Activated CD8-positive, alpha-beta memory T cell treated with anti-CD3 and anti-CD28 coated beads, Interleukin-2, amount 50 U/mL, for 48 hours (primary cell): Measurements from ENCODE around the gene TPRN.

Experiments
- DNase-seq: peaks from one replicate; pipeline ENCODE4 v3.0.0-alpha.2; 2020

The TPRN gene

DNA sequence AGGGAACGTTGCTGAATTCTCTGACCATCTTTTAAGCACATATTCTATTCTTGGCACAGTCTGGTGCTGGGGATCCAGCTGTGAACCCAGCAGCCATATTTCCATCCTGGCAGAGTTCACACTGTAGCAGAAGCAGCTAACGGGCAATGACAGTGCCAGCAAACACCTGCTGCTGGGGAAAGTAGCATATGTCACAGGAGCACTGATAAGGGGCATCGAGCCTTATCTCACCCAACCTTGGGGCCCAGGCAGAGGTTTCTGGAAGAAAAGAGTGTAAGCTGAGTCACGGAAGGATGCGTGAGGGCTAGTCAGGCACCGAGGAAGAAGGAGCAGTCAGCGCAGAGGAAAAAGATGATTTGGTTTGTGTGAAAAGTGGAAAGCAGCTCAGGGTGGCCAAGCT lies 6.1 kb upstream of the TPRN start:
- no peak for DNase-seq

DNA sequence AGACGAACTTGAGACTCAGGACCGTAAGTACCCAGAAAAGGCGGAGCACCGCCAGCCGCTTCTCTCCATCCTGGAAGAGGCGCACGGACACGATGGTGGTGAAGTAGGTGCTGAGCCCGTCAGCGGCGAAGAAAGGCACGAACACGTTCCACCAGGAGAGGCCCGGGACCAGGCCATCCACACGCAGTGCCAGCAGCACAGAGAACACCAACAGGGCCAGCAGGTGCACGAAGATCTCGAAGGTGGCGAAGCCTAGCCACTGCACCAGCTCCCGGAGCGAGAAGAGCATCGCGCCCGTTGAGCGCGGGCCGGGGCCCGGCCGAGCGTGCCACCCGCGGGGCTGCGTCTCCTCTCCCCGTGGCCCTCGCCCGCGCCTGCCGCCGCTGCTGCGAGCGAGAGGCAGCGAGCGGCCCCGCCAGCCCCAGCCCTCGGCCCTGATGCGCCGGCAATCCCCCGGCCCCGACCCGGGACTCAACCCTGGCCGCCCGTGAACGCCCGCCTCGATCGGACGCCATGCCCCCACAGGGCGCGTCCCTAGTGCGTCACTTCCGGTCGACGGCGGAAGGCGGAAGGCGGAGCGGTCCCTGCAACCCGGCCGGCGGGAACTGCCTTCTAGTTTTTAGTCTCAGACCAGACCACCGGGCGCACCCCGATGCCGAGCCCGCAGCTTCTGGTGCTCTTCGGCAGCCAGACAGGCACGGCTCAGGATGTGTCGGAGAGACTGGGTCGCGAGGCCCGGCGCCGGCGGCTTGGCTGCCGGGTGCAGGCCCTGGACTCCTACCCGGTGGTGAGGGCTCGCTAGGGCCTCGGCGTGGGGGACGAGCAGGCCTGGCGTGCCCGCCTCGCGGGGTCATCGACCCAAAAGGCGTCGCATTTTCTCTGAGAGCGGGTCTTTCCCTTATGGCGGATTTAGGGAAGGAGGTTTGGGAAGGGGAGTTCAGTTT lies 4.9 kb upstream of the TPRN start, which contains the start of the genes NDOR1 and TMEM203:
Gene NDOR1, plus strand, starts transcription at position 575 of the 944 bp plus-strand sequence. Its CDS starts 78 bp downstream, at position 653.
Gene TMEM203, minus strand, starts transcription at position 523 of the 944 bp plus-strand sequence. Its CDS starts 234 bp downstream, at position 289.
- peak; percentile 99 for DNase-seq

DNA sequence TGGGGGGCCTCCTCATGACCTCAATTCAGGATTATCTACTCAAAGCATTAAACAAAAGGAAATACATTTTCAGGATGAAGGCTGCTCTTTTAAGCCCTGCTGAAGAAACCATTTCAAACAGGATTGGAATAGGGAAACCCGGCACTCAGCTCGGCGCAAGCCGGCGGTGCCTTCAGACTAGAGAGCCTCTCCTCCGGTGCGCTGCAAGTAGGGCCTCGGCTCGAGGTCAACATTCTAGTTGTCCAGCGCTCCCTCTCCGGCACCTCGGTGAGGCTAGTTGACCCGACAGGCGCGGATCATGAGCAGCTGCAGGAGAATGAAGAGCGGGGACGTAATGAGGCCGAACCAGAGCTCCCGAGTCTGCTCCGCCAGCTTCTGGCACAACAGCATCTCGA lies 4.2 kb upstream of the TPRN start:
- no peak for DNase-seq

DNA sequence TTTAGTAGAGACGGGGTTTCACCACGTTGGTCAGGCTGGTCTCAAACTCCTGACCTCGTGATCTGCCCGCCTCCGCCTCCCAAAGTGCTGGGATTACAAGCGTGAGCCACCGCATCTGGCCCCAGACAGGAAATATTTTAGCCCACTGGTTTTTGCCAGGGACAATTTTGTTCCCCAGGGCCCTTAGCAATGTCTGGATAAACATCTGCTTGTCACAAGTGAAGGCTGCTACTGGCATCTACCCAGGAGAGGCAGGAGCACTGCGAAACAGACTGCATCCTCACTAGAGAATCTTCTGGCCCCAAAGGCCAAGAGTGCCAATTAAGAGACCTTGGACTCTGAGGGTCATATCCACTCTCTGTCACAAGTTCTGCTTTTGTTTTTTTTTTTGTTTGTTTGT lies 2.4 kb upstream of the TPRN start:
- DNase-seq, result no peak

DNA sequence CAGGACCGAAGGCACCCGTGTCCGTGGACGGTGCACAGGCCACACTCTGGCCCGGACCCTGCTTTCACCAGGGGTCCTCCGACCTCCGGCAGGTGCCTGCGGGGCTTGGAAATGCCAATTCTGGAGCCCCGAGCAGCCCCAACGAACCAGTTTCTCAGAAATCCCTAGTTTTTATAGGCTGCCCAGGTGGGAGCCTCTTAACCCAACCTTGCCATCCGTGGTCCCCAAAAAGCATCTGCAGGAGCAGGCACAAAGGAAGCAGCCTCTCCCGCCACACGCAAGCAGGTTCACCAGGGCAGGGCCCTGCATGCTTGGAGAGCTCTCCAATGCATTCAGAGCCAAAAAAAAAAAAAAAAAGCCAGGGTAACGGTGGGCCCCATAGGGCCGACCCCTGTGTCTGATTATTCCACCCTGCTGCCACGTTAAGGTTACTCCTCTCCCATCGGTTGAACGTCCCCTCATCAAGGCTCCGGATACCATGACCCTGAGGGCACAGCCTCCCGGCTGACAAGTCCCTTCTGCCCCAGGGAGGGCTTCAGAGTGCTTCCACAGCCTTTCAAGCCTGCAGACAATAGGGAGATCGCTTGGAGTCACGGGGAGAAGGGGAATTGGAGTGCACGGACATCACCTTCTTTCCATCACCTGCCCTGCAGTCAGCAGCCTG lies 796 bp upstream of the TPRN start:
- DNase-seq, result no peak

DNA sequence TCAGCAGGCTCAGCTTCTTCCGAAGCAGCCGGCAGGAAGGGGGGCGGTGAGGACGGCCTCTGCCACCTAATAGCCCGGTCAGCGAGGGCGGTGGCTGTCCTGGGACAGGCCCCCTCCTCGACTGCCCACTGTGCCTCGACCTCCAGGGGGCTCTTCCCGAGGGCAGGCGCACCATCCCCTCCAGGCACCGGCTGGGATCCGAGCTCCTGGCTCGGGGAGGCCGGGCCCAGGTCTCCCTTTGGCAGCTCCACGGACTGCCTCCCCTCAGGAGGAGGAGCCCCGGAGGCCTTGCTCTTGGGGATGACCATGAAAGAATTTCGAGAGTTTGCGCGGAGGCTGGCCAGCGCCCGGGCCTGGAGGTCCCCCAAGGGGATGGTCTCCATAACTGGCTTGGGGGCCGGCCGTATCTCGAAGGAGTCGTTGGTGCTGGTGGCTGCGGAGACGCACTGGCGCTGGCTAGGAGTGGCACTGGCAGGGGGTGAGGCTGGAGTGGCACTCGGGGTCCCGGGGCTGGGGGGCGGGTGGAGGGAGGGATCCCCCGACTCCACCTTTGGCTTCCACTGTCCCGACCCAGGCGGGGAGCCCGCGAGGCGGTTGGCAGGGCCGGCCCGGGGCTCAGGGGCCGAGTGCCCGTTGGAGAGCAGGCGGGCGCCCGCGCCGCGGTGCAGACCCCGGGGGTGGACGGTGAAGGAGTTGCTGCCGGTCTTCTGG lies 975 bp downstream of the TPRN start:
- DNase-seq, result no peak

DNA sequence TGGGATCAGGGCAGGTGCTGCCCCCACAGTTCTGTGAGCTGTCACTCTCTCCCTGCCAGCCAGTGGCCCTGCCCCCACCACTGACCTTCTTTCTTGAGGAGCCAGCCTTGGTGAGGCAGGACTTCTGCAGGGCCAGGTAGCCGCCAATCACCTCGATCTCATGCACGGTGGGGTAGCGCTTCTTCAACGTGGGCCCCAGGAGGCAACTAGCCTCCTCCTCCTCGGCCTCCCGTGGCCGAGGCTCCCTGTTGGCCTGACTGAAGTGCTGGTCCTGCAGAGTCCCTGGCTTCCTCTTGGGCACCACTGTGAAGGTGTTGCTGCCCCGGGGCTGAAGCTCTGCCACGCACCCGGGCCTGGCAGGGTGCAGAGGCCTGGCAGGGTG lies 1.6 kb downstream of the TPRN start:
- no peak for DNase-seq

DNA sequence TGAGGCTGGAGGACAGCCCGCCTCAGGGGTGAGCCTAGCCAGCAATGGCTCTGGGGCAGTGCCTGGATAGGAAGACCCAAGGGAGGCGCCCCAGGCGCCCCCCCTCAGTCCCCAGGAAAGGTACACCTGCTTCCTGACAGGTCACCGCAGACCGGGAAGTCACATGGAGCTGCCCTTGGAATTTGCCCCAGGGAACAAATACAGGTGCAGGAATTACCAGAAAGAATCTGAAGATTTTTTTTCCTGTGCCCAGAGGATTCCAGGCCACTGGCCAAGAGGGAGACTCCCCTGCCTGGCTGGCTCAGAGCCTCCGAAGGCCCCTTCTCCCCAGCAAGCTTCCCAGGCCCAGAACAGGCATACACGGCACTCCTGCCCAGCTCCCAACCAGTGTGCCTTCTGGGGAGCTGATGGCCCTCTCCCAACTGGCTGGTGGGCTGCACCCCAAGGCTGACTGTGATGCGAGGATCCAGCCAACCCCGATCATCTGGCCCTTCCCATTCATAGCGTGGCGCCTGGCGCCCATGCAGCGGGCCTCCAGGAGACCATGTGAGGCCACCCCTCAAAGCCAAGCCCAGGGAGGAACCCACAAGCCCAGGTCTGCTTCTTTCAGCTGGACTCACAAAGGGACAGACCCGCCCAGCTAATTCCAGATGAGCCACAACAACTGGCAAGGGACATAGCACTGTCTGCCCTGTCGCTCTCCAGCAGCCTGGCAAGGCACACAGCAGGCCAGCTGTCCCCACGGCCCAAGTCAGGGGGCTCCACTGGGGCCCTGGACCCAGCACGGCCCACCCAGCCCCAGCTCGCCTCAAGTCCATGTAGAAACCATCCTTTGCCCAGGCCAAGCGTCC lies 2.3 kb downstream of the TPRN start:
- DNase-seq, result no peak

DNA sequence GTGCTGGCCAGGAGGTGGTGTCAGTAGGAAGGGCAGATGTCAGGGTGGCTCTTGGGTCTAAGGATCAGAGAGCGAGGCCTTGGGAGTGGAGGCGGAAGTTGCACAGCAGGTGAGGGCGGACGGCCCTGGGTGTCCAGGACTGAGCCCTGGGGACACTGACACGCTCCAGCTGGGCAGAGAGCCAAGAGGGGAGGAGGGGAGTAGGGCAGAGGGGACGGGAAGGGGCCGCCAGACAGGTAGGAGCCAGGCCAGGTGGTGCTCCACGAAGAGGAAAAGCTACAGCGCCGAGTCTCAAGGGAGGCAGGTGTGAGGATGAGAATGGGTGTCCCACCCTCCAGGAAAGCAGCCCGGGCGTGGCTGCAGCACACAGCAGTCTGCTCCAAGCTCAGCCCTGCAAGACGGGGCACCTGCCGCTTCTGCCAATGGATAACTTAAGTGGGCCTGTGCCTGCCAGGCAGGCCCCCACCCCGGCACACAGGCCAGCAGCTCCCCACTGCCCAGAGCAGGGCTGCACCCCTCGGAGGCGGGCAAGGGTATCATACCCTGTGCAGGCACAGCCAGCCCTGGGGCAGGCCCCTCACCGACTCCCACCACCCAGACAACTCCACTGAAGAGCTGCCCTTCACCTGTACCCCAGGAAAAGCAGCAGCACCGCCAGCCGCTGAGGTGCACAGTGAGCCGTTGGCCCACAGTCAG lies 4.9 kb downstream of the TPRN start:
- DNase-seq, result no peak

DNA sequence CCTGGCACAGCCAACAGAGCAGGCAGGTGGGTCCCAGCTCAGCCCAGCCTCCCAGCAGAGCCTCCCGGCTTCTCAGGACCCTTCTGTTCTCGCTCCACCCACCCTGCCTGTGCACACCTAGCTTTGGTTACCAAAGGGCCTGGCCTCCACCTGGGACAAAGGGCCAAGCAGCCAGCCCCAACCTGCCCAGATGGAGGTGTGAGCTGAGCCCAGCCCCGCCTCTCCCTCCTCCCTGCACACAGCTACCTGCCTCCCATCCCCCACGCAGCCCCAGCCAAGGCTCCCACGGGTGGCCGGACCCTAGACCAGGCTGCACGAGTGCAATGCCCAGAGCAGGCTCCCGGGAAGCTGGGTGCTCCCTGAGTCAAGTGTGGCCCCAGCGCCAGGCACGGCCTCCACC lies 5.6 kb downstream of the TPRN start:
- DNase-seq, result no peak

DNA sequence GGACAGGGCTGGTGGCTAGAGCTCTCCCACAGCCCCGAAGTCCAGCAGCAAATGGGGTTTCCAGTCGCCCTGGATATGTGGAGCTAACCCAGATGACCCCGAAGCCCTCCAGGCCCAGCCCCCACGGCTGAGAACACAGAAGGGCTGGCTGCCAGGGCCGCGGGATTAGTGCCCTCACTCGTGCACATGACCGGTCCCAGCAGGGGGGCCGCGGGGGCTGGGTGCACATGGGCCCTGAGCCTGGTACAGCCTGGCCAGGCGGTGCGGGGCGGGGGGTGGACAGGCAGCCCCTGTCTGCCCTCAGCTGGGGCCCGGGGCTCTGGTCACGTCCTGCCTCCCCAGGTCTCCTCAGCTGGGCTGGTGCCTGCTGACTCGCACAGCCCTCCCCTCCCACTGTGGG lies 6.2 kb downstream of the TPRN start:
- DNase-seq, result no peak

DNA sequence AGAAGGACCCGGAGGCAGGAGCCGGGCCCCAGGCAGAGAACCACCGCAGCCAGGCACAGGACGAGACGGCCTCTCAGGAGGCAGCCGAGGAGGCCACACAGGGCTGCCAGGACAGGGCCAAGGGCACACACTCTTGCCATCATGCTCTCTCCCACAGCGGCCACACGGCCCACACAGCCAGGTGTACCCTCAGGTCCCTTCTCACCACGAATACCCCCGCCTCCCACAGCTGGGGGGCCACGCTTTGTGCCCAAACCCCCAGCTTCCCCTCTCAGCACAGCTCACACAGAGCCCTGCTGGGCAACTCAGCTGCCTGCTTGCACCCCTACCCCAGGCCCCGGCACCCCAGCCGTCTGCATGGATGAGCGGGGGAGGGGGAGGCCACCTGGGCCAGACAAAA lies 6.8 kb downstream of the TPRN start:
- DNase-seq, result no peak

DNA sequence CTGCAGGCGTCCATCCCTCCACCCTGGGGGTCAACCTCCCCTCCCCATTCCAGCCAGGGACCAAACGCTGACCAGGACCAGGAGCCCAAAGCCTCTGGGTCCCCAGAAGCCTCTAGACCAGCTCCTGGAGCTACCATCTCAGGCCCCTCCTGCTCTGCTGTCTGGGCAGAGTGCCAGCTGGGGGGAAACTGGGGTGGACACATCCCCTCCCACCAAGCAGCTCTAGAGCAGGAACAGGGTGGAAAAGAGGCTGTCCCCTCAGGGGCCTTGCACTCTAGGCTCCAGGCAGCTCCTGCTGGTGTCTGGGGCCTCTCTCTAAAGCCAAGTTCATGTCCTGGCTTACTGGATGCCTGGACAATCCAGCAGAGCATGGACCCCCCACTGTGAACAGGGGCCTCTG lies 7.7 kb downstream of the TPRN start:
- no peak for DNase-seq

DNA sequence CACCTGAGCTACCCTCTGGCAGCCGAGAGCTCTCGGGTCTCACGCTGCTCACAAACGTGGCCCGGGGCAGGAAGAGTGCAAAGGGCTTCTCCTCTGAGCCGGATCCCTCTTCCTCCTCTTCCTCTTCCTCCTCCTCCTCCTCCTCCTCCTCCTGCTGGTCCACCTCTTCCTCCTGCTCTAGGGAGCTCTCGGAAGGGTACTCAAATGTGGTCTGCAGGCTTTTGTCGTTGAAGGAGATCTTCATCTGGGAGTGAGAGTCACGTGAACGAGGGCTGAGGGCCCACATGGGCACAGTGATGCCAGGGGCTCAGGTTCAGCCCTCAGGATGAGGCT lies 8.1 kb downstream of the TPRN start:
- no peak for DNase-seq

DNA sequence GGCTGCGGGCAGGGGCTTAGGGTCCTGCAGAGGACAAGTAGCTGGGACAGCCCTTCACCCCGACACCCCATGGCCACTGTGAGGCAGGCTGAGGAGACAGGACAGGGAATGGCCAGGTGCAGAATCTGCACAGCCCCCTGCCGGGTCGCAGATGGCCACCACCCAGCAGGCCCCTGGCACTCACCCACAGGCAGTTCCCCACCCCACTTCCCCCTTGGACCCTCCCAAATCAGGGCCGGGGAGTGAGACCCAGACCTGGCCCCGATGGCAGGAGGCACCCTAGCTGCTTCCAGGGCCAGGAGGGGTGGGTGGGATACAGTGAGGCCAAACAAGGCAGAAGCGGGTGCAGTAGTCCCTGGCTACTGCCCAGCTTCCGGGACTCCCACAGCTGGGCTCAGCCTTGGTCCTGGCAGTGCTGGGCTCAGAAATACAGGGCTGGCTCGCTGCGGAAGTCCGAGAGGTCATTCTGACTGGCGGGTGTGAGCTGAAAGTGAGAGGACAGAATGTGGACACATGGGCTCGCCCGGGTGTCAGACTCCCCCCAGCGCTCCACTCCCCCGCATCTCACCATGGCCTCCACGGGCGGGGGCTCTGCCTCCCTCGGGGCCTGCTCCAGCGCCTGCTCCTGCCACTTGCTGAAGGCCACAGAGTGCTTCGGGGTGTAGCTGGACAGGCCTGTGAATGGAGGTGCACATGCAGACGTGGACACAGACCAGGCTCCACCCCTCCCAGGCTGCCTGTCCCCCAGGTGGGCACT lies 8.7 kb downstream of the TPRN start:
- DNase-seq, result no peak

DNA sequence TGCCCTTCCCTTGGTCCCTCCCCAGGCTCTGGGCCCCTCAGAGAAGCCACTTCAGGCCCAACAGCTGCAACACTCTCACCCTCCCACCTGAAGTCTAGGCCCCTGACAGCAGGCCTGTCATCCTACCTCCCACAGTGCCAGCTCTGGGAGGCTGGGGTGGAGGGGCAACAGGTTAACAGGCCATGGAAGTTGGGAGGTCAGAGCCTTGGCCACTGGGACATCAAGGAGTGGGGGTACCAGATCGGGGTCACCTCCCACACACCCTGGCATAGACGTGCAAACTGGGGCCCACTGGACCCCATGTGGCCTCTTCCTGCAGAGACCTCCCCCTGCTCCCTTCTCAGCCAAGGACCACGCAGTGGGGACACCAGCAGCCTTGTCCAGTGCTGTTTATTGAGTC lies 9.3 kb downstream of the TPRN start:
- DNase-seq, result no peak

DNA sequence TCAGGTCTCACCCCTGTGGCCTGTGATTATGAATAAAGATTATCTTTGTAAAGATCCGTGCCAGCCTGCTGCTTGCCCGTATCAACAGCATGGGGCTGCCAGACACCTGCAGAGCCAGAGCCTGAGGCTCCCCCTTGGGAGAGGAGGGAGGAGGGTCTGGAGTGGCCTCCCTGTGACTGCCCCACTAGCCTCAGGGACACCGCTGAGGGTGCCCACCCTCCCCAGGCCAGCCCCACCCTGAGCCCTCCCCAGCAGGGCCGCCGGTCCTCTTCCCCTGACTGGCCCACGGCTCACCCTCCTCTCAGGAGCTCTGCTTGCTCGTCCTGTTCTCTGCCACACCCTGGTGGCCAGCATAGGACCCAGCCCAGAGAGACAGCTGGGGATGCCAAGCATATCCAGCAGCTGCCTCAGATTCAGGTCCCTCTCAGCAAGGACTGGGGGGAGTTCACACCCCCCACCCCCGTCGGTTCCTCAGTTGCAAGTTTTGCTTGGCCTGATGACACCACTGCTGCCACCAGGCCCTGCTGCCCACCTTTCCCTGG lies 10.2 kb downstream of the TPRN start:
- DNase-seq, result no peak

DNA sequence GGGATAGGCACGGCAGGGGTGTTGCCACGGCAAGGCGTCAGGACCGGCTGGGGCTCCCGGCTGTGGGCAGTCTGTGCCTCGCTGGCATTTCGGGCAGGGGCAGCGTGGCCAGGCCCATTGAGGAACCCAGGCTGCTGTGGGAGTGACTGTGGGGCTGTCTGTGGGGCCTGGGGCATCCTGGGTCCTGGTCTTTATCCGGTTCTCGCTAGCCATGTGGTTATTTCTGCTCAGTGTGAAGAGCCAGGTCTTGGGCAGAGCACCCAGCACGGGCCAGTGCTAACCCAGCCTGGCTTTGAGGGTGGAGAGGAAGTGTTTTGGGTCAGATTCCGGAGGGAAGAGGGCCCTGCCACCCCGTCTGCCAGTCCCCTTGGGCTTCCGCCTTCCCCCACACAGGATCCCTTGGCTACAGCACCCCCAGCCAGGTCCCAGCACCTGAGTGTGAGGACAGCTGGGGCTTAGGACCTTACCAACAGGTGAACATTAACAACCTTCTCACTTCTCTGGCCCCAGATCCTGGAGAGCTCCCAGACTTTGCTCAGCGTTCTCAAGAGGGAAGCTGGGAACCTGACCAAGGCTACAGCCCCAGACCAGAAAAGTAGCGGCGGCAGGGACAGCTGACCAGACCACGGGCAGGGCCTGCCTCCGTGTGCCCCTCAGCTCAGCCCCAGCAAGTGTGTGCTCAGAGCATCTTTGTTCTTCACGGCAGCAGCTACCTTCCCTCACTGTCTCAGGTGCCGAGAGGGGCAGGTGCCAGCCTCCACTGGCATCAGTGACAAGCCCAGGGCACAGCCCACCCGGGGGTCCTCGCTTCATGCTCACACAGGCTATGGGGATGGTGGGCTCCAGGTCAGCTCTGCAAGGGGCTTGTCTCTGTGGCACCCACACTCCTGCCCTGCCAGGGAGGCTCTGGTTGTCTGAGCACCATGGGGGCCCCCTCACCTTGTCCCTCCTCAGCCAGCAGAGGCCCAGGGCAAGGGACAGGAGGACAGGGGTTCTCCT lies 10.9 kb downstream of the TPRN start:
- DNase-seq, result no peak

DNA sequence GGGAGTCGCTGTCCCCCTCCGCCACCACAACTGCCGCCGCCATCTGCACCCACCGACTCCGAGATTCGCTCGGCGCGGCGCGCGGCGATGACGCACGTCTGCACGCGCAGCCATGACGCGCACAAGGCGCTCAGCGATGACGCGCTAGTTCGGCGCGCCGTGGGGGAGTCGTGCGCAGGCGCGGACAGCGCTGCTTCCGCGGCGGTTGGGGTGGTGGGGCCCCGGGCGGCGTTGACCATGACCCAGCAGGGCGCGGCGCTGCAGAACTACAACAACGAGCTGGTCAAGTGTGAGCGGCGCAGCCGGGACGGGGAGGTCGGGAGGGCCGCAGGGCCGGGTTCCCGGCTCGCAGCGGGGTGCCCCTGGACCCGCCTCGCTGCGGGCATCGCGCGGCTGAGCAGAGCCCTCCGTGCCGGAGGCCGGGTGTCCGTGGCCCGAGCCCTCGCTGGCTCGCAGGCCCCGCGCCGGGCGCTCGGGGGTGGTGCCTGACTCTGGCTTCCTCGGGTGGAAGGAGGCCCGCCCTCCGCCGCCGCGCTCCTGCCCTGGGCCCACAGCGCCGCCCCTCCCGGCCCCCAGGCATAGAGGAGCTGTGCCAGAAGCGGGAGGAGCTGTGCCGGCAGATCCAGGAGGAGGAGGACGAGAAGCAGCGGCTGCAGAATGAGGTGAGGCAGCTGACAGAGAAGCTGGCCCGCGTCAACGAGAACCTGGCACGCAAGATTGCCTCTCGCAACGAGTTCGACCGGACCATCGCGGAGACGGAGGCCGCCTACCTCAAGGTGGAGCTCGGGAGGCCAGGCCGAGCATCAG lies 11.8 kb downstream of the TPRN start, which contains the start of the genes ANAPC2 and SSNA1:
Gene ANAPC2, minus strand, starts transcription at position 71 of the 807 bp plus-strand sequence. Its CDS starts 28 bp downstream, at position 43.
Gene SSNA1, plus strand, starts transcription at position 187 of the 807 bp plus-strand sequence. Its CDS starts 51 bp downstream, at position 238.
- peak; percentile 100 for DNase-seq
